IPS DF 6.9 (cell line): ENCODE measurements around the gene MIPEP.
"Not testable (repeated sequence)": the region's sequence is repeated elsewhere in the genome, so short reads cannot be mapped to it uniquely, and the experiment has no call there.

Experiments used
- DNase-seq: peaks from one replicate; pipeline ENCODE4 v3.0.0-alpha.2; 2013; ENCODE audit warnings: low read depth, low spot score
- H3K27ac ChIP-seq: one replicate; pipeline ENCODE4 v1.5.1; 2013; ENCODE audit warnings: low read length, control low read depth
- H3K27me3 ChIP-seq: 2 replicates; pipeline ENCODE4 v1.6.1; 2013; ENCODE audit warnings: mild to moderate bottlenecking, low read length; ENCODE audit not compliant: control insufficient read depth, insufficient read depth
- H3K36me3 ChIP-seq: 2 replicates; pipeline ENCODE4 v1.6.1; 2013; ENCODE audit warnings: low read length; ENCODE audit not compliant: control insufficient read depth, insufficient read depth
- H3K4me1 ChIP-seq: 2 replicates; pipeline ENCODE4 v1.6.1; 2013; ENCODE audit warnings: low read length; ENCODE audit not compliant: control insufficient read depth, insufficient read depth
- H3K4me3 ChIP-seq: 2 replicates; pipeline ENCODE4 v1.5.1; 2013; ENCODE audit warnings: mild to moderate bottlenecking, low read length
- H3K9me3 ChIP-seq: 2 replicates; pipeline ENCODE4 v1.6.1; 2013; ENCODE audit warnings: low read length, inconsistent platforms; ENCODE audit not compliant: control insufficient read depth, insufficient read depth
- WGBS: extraction: QIAGEN DNeasy Blood & Tissue Kit; methylation state at CpG from one replicate; pipeline ENCODE4 v1.1.7; 2013; ENCODE audit warnings: mixed read lengths, missing lambda C conversion rate; ENCODE audit not compliant: insufficient read length, insufficient coverage; 5-methylcytosine and 5-hydroxymethylcytosine counted together

Gene MIPEP

DNA sequence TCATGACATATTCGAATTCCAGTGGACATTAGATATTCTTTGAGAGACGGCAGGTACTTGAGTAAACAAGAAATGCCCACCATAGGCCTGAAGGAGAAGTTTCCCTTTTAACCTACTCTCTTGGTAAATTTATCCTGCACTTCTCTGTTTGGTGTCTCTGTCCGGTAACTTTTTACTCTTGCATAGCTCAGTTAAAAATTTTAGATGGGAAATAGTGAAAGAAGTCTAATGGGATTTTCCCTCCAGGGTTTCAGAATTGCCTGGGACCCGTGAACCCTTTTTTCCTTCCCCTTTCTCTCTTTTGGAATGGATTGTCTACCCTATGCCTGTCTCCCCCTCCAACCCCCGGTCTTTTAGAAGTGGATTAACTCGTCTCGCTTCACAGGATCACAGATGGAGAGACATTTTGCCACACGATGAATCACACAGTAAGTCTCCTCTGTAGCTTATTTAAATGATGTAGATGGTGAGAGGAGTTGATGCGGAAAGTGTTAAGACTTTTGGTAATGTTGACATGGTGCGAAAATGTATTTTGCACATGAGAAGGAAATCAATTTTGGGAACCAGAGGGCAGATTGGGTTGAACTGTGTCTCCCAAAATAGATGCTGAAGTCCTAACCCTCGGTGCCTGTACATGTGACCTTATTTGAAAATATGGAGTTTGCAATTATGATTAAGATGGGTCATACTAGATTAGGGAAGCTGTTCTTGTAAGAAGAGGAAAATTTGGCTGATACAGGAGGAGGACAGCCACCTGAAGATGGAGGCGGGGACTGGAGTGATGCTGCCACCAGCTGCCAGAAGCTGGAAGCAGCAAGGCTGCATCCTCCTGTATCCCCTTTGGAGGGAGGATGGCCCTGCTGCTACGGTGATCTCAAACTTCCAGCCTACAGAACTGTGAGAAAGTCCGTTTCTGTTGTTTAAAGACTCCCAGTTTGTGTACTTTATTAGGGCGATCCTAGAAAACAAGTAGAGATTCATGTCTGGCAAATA, 711 bp upstream of the MIPEP start:
- WGBS: 100% methylated on average over 2 of the region's 15 CpGs
- H3K27me3 ChIP-seq: no peaks in the 10 kb centered on the region
- H3K27ac ChIP-seq: no peak overlapping the region
- H3K4me3 ChIP-seq: no peak overlapping the region
- DNase-seq: no peak
- H3K9me3 ChIP-seq: no peaks in the 10 kb centered on the region
- H3K4me1 ChIP-seq: no peaks in the 10 kb centered on the region
- no peaks in the 10 kb centered on the region for H3K36me3 ChIP-seq

DNA sequence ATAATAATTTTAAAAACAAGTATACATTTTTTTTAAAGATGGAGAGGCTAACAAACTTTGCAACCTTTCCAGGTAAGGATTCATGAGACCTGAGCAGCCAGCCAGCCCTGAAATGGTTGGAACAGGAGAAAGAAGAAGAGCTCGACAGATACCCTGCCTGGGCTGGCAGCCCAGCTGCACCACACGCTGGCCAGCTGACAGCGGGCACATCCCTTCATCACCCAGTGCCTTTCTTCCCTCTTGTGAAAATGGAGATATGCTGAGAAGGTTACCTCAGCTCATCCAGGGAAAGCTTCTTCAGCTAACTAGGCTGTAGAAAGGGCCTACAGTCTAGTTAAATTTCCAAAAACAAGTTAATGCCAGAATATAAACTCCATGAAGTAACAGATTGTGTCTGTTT, 4.8 kb downstream of the MIPEP start:
- DNase-seq, H3K4me1 ChIP-seq, H3K27me3 ChIP-seq, H3K9me3 ChIP-seq, H3K27ac ChIP-seq, H3K36me3 ChIP-seq, H3K4me3 ChIP-seq: not testable (repeated sequence)
- WGBS: no CpG with 5 or more reads among the region's 3 CpGs

DNA sequence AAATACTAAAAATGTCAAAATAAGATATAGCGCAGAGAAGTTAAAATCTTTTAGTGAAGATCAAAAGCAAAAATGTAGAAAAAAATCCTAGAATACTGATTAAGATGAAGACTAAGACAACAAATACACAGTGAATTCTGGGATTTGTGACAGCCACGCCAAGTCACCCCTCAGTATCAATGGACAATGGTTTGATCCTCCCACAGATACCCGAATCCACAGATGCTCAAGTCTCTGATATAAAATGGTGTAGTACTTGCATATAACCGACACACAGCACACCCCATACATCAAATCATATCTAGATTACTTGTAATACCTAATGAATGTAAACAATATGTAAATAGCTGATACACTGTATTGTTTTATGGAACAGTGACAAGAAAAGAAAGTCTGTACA, 5.9 kb downstream of the MIPEP start:
- Histone ChIP-seq H3K9me3 (no peaks in the 10 kb centered on the region), H3K4me3 (no peak overlapping the region), H3K4me1 (no peaks in the 10 kb centered on the region), H3K27ac (no peak overlapping the region), H3K36me3 (0 out of 2 replicates have a peak, but pooled peaks cover 2% of the 10 kb centered on the region), H3K27me3 (no peaks in the 10 kb centered on the region)
- no CpG with 5 or more reads among the region's 4 CpGs for WGBS
- DNase-seq: no peak

DNA sequence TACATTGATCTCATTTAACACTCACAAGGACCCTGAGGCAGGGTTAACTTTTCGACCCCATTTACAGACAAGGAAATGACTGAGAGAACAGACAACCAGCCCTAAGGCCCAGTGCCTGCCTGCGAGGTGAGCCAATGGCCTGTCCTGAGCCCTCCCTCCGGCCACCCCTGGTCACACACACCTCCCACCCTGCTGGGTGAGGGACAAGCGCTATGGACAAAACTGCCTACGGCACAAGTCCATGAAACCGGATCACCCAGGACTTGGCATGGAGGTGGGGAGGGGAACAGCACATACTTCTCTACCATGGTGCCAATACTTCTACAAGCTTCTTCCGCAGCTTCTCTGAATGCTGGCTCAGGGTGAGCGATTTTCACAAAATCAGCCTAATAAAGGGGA, 7.8 kb downstream of the MIPEP start:
- not testable (repeated sequence) for H3K9me3 ChIP-seq, H3K36me3 ChIP-seq, DNase-seq, H3K4me1 ChIP-seq, H3K27ac ChIP-seq, H3K4me3 ChIP-seq, H3K27me3 ChIP-seq
- no CpG with 5 or more reads among the region's 8 CpGs for WGBS

DNA sequence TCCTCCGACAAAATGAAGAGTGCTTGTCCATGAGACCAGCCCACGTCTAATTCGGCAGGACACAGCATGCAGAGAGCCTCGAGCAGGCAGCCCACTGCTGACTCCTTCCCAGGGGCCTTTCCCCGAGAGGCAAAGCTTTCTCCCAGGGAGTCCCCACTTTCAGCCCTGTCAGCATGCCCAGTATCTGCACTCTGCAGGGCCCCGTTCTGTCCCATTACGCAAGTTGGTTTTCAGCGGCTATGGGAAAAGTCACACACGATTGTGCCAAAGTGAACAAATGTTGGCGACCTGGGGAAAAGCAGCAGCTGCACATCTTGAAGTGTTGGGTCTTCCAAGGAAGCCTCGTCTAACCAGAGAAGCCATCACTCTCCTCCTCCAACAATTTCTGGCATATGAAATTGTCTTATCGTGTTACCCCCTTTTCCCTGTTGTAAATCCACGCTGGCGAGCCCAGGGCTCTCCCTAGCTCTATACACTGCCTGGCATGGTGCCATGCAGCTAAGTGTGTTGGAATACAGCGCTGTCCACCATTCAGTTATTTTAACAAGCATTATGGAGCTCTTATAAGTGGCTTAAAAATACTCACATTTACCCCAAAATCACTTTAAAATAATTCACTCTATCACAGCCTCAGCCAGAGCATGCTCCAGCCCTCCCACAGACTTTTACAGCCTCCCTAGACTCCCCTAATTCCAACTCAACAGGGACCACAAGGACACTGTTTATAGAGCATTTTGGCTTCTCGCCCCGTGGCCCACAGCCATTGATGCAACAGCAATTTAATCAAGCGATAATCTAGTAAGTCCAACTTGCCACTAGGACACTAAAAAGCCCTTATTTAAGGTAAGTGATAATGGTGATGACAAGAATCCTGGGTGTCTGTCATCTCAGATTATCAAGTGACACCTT, 8.5 kb downstream of the MIPEP start:
- DNase-seq, H3K27ac ChIP-seq, H3K36me3 ChIP-seq, H3K4me3 ChIP-seq, H3K9me3 ChIP-seq, H3K27me3 ChIP-seq, H3K4me1 ChIP-seq: not testable (repeated sequence)
- no CpG with 5 or more reads among the region's 18 CpGs for WGBS

DNA sequence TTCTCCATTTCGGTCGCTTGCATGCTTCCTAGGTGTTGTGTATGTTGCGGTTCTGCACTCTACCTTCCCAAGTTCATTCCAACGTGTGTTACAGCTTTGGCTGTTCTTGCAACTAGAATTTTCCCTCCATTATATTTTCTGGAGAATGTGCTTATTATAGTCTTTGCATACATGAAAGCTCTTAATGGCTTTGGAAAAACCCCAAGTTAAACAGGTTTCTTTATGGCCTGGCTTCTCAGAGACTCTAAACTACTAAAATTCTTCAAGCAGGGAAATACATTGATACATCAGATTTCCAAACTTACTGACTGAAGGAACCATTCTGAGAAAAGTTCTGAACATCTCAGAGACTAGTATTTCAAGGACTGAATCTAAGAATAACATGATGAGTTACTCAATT, 11.9 kb downstream of the MIPEP start:
- Histone ChIP-seq H3K36me3 (0 out of 2 replicates have a peak, but pooled peaks cover 2% of the 10 kb centered on the region), H3K4me1 (no peaks in the 10 kb centered on the region), H3K4me3 (no peak overlapping the region), H3K27ac (no peak overlapping the region), H3K9me3 (no peaks in the 10 kb centered on the region), H3K27me3 (no peaks in the 10 kb centered on the region)
- WGBS: no CpG with 5 or more reads among the region's 4 CpGs
- DNase-seq: no peak

DNA sequence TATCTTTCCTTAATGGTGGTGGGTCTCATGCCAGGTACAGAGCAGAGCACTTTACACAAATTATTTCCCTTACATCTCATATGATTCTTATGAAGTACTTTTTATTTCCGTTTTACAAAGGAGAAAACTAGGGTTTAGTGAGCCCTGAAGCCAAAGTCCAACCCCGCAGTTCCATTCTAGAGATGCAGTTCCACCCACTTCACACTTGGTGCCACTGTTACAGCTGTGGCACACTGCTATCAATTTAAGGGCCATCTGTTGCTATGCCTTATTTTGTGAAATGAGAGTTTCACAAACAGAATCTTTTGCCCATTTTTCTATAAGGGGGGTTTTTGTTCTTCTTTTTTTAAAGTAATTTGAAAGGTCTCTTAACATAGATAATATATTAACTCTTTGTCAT, 12.9 kb downstream of the MIPEP start:
- H3K36me3 ChIP-seq: 0 out of 2 replicates have a peak, but pooled peaks cover 2% of the 10 kb centered on the region
- H3K27me3 ChIP-seq: no peaks in the 10 kb centered on the region
- no peaks in the 10 kb centered on the region for H3K9me3 ChIP-seq
- DNase-seq: no peak
- no peaks in the 10 kb centered on the region for H3K4me1 ChIP-seq
- H3K27ac ChIP-seq: no peak overlapping the region
- no peak overlapping the region for H3K4me3 ChIP-seq
- no CpG with 5 or more reads among the region's 2 CpGs for WGBS

GRCh38 chr13:23871616-23872220, 17.5 kb downstream of the MIPEP start:
- H3K36me3 ChIP-seq: no peaks in the 10 kb centered on the region
- no peak for DNase-seq
- H3K27me3 ChIP-seq: no peaks in the 10 kb centered on the region
- whole genome bisulfite sequencing: no CpG with 5 or more reads among the region's 2 CpGs
- no peak overlapping the region for H3K4me3 ChIP-seq
- no peaks in the 10 kb centered on the region for H3K9me3 ChIP-seq
- H3K27ac ChIP-seq: no peak overlapping the region
- no peaks in the 10 kb centered on the region for H3K4me1 ChIP-seq

DNA sequence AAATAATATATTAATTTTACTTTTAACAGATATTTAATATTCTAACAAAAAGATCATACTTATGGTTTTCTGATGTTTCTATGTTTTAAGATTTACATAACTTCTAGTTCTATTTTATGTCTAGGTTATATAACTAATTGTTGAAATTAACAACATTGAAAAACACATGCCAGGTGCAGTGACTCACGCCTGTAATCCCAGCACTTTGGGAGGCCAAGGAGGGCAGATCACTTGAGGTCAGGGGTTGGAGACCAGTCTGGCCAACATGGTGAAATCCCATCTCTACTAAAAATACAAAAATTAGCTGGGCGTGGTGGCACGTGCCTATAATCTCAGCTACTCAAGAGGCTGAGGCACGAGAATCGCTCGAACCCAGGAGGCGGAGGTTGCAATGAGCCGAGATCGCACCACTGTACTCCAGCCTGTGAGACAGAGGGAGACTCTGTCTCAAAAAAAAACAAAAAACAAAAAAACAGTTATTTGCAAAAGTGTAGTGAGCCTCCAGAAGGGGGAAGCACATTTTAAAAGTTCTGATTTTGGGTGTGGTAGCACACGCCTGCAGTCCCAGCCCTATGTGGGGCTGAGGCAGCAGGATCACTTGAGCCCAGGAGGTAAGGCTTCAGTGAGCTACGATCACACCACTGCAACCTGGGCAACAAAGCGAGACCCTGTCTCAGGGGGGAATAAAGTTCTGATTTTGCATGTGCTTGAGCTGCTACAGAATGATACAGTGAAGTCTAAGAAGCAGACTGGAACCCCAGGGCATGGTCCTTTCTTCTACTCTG, 18.7 kb downstream of the MIPEP start:
- Histone ChIP-seq H3K9me3 (no peaks in the 10 kb centered on the region; the same call in 1 of the 2 replicates), H3K27ac (no peak overlapping the region), H3K27me3 (no peaks in the 10 kb centered on the region), H3K4me1 (no peaks in the 10 kb centered on the region), H3K4me3 (no peak overlapping the region), H3K36me3 (no peaks in the 10 kb centered on the region)
- no peak for DNase-seq
- no CpG with 5 or more reads among the region's 12 CpGs for WGBS
